ENCODE data around the gene MCM3AP.

Gene MCM3AP

DNA sequence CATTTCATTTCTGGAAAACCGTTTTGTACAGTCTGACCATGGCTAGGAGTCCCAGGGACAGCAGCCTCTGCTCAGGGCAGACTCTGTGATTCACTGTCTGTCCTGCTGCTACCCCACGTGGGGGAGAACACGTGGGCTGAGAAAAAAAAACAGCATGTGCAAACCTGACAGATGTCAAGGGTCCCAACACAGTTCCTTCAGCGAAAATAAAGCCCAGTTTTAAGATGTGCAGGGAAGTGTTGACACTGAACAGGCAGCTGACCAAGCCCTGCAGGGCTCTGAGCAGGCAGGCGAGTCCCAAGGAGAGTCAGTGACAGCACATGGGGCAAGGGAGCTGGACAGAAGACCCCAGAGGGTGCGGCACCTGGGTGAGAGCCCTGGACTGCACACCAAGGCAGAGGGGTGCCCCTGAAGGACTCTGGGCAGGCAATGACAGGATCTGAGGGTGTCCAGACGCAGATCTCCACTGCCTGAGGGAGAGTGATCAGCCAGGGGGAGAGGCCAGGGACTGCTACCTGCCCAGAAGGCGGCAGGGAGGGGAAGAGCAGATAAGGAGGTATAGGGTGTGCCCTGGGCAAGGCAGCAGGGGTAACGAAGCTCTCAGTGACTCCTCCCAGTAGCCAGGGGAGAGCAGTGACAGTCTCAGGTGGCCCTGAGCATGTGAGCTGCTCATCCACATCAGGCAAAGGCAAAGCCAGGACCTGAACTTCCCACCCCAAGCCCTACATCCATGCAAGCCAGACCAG, 96.0 kb downstream of the MCM3AP start:
- no peak for DNase-seq (ENCODE audit: low read depth in 1 of 2, low spot score in 1 of 2)

GRCh38 chr21:46188226-46189212, 96.9 kb downstream of the MCM3AP start:
- no peak for DNase-seq (ENCODE audit: low read depth in 1 of 2, low spot score in 1 of 2)

GRCh38 chr21:46187814-46188213, 97.6 kb downstream of the MCM3AP start:
- DNase-seq (ENCODE audit: low read depth in 1 of 2, low spot score in 1 of 2), result no peak

- no peak for DNase-seq (ENCODE audit: low read depth in 1 of 2, low spot score in 1 of 2)
These were observed 98.2 kb downstream of the MCM3AP start for GRCh38 chr21:46187261-46187660.

GRCh38 chr21:46185716-46186115, 99.7 kb downstream of the MCM3AP start:
- no peak for DNase-seq (ENCODE audit: low read depth in 1 of 2, low spot score in 1 of 2)

Measured in activated CD4-positive, alpha-beta T cell treated with anti-CD3 and anti-CD28 coated beads, Interleukin-2, amount 50 U/mL, for 24 hours (primary cell).